ENCODE data around the gene SOBP. TPM values are rescaled to one million over a fixed set of nuclear protein-coding genes. Genes with fewer than 3 reads are reported as not detected.

Gene SOBP
- total RNA-seq, 4 donors from 2014 or later: 0.27 to 2.7 (median 1.5) TPM

- 91 to 94% methylated on average over 11 of the region's 11 CpGs for WGBS, 2 donors
- H3K4me3 ChIP-seq (ENCODE audit: low read depth, poor library complexity, severe bottlenecking): no peak overlapping the region
- TF ChIP-seq POLR2A (IDR thresholded peaks at IDR 0.05) (no peak), CTCF (IDR thresholded peaks at IDR 0.05) (no peak)
- DNase-seq (ENCODE audit: low spot score in 2 of 2): no peak
- intact Hi-C loops (cut with DNase I; ENCODE audit: low total_unique reads): no loop called here
These were observed 147.7 kb downstream of the SOBP start for GRCh38 chr6:107637316-107638315.

- H3K4me3 ChIP-seq (ENCODE audit: low read depth, poor library complexity, severe bottlenecking): no peak overlapping the region
- no peak for DNase-seq (ENCODE audit: low spot score in 2 of 2)
- TF ChIP-seq CTCF (IDR thresholded peaks at IDR 0.05): no peak
- no peak for TF ChIP-seq POLR2A (IDR thresholded peaks at IDR 0.05)
- intact Hi-C loops (cut with DNase I; ENCODE audit: low total_unique reads): no loop called here
- 84 to 85% methylated on average over 4 of the region's 4 CpGs for WGBS, 2 donors
These were observed 148.6 kb downstream of the SOBP start for GRCh38 chr6:107638493-107638892.

- TF ChIP-seq POLR2A (IDR thresholded peaks at IDR 0.05) (no peak), CTCF (IDR thresholded peaks at IDR 0.05) (no peak)
- no peak overlapping the region for H3K4me3 ChIP-seq (ENCODE audit: low read depth, poor library complexity, severe bottlenecking)
- 36 to 38% methylated on average over 2 of the region's 2 CpGs for WGBS, 2 donors
- intact Hi-C loops (cut with DNase I; ENCODE audit: low total_unique reads): no loop called here
- no peak for DNase-seq (ENCODE audit: low spot score in 2 of 2)
These were observed 149.6 kb downstream of the SOBP start for GRCh38 chr6:107639511-107639910.

- no peak overlapping the region for H3K4me3 ChIP-seq (ENCODE audit: low read depth, poor library complexity, severe bottlenecking)
- TF ChIP-seq CTCF (IDR thresholded peaks at IDR 0.05) (no peak), POLR2A (IDR thresholded peaks at IDR 0.05) (no peak)
- DNase-seq (ENCODE audit: low spot score in 2 of 2): no peak
- intact Hi-C loops (cut with DNase I; ENCODE audit: low total_unique reads): no loop called here
- 71 to 86% methylated on average over 1 of the region's 1 CpG for WGBS, 2 donors
These were observed 151.2 kb downstream of the SOBP start for GRCh38 chr6:107641071-107641470.

DNA sequence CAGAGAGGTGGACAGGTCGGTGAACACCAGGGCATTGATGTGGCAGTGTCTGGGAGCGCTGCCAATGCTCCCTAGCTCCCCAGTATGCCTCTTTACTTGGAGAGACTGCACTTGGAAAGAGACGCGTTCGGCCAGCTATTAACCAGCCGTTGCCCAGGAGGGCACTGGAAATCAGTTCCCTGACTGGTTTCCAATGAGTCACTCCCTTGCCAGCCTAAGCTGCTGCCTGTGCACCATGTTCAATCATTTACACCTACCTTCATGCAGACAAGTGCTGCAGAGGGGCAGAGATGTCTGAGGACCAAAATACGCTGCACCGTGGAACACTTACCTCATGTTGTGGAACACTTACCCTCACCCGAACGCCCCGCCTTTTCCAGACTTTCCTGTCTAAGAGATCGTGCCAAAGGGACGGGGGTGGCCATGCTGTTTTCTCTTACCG lies 151.6 kb downstream of the SOBP start:
- WGBS, 2 donors: 67 to 72% methylated on average over 14 of the region's 14 CpGs
- TF ChIP-seq CTCF (IDR thresholded peaks at IDR 0.05): no peak
- TF ChIP-seq POLR2A (IDR thresholded peaks at IDR 0.05): no peak

More for the DNA sequence above, 151.6 kb downstream of the SOBP start:
- DNase-seq (ENCODE audit: low spot score in 2 of 2): peak in 1 of 2 donors; percentile 81
- H3K4me3 ChIP-seq (ENCODE audit: low read depth, poor library complexity, severe bottlenecking): no peak overlapping the region
- intact Hi-C loops (cut with DNase I; ENCODE audit: low total_unique reads): no loop called here
